Measurements from ENCODE around the gene ZDHHC8.

The ZDHHC8 gene

GRCh38 chr22:20192293-20192971, 60.8 kb downstream of the ZDHHC8 start:
- Histone ChIP-seq H3K4me3 (ENCODE audit: low read length) (no peak overlapping the region), H3K27me3 (replicated peaks; ENCODE audit: control insufficient read depth, insufficient read depth, low read length) (peaks cover 28% of the 10 kb centered on the region), H3K9me3 (ENCODE audit: control insufficient read depth, low read length) (no peaks in the 10 kb centered on the region), H3K36me3 (ENCODE audit: control insufficient read depth, insufficient read depth, low read length, severe bottlenecking) (no peaks in the 10 kb centered on the region), H3K9ac (ENCODE audit: low read length) (no peak overlapping the region), H3K4me1 (ENCODE audit: control insufficient read depth, insufficient read depth, low read length) (no peaks in the 10 kb centered on the region)
- DNase-seq (ENCODE audit: low read depth) = no peak

DNA sequence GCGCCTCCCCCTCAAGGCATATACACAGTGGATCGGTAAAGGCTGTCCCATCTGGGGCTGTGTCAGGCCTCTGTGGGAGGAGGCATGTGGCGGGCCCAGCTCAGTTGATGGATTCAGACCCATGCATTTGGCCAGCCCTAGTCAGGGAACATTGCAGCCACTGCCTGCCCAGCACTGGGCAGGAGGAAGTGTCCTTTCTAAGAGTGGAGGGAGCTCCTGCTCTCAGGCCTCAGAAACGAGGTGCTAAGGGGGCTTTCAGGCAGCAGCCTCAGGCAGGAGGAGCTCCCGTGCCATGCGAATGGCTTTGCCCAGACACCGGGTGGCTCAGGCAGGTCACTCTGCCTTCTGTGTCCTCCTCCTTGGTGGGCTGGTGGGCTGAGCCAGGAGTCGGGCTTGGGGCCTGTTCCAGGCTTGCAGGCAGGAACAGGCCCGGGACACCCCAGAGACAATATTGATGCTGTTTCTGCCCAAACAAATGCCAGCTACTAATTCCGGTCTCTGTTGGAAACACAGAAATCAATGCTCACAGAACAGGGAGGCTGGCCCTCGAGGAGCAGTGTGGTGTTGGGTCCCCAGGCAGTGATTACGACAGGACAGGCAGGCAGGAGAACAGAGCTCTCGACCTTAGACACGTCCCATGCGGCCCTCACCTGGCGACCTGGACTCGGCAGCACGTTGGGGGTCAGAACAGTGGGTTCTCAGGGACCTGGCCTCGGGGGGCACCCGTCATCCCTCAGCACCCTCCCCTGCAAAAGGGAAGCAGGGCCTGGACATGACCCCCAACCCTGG, 61.6 kb downstream of the ZDHHC8 start:
- no peak for DNase-seq (ENCODE audit: low read depth)
- Histone ChIP-seq H3K4me3 (ENCODE audit: low read length) (no peak overlapping the region), H3K9me3 (ENCODE audit: control insufficient read depth, low read length) (no peaks in the 10 kb centered on the region), H3K36me3 (ENCODE audit: control insufficient read depth, insufficient read depth, low read length, severe bottlenecking) (no peaks in the 10 kb centered on the region), H3K9ac (ENCODE audit: low read length) (no peak overlapping the region), H3K4me1 (ENCODE audit: control insufficient read depth, insufficient read depth, low read length) (no peaks in the 10 kb centered on the region), H3K27me3 (replicated peaks; ENCODE audit: control insufficient read depth, insufficient read depth, low read length) (peaks cover 35% of the 10 kb centered on the region)

DNA sequence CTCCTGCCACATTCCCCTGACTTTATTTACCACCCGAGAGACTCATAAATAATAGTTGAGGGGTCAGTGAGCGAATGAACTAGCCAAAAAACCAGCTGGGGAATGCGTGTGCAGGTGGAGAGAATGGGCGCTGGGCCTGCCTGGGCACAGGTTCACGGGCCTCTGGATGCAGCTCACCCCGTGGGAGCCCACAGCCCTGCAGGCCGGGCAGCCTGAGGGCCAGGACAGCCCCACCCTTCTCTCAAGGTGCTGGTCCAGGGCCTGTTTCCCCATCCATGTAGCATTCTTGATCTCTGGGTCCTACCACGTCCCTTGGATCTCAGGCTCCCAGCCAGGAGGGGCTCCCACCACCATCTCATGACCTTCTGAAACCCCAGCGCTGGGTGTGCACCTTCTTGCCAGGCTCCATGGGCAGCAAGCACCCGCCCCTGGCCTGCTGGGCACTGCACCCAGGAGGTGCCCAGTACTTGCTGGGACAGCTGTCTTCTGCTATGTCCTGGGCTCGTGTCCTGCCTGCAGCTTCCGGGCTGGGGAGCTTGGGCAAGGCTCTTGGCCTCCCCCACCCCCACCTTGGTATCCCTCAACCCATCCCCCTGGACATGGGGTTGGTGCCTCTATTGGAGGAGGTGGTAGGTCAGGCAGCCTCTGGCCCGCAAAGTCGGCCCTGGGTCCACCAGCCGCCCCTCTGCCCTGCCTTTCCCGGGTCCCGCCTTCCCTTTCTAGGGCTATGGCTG, 62.3 kb downstream of the ZDHHC8 start:
- Histone ChIP-seq H3K36me3 (ENCODE audit: control insufficient read depth, insufficient read depth, low read length, severe bottlenecking) (no peaks in the 10 kb centered on the region), H3K4me1 (ENCODE audit: control insufficient read depth, insufficient read depth, low read length) (no peaks in the 10 kb centered on the region), H3K27me3 (replicated peaks; ENCODE audit: control insufficient read depth, insufficient read depth, low read length) (peaks cover 41% of the 10 kb centered on the region), H3K4me3 (ENCODE audit: low read length) (no peak overlapping the region), H3K9me3 (ENCODE audit: control insufficient read depth, low read length) (no peaks in the 10 kb centered on the region), H3K9ac (ENCODE audit: low read length) (no peak overlapping the region)
- DNase-seq (ENCODE audit: low read depth) = no peak

GRCh38 chr22:20194681-20195593, 63.3 kb downstream of the ZDHHC8 start:
- H3K9me3 ChIP-seq (ENCODE audit: control insufficient read depth, low read length) = no peaks in the 10 kb centered on the region
- no peaks in the 10 kb centered on the region for H3K36me3 ChIP-seq (ENCODE audit: control insufficient read depth, insufficient read depth, low read length, severe bottlenecking)
- H3K9ac ChIP-seq (ENCODE audit: low read length) = no peak overlapping the region
- H3K4me3 ChIP-seq (ENCODE audit: low read length) = no peak overlapping the region
- no peak for DNase-seq (ENCODE audit: low read depth)
- H3K27me3 ChIP-seq (replicated peaks; ENCODE audit: control insufficient read depth, insufficient read depth, low read length) = peaks cover 51% of the 10 kb centered on the region
- H3K4me1 ChIP-seq (ENCODE audit: control insufficient read depth, insufficient read depth, low read length) = no peaks in the 10 kb centered on the region

DNA sequence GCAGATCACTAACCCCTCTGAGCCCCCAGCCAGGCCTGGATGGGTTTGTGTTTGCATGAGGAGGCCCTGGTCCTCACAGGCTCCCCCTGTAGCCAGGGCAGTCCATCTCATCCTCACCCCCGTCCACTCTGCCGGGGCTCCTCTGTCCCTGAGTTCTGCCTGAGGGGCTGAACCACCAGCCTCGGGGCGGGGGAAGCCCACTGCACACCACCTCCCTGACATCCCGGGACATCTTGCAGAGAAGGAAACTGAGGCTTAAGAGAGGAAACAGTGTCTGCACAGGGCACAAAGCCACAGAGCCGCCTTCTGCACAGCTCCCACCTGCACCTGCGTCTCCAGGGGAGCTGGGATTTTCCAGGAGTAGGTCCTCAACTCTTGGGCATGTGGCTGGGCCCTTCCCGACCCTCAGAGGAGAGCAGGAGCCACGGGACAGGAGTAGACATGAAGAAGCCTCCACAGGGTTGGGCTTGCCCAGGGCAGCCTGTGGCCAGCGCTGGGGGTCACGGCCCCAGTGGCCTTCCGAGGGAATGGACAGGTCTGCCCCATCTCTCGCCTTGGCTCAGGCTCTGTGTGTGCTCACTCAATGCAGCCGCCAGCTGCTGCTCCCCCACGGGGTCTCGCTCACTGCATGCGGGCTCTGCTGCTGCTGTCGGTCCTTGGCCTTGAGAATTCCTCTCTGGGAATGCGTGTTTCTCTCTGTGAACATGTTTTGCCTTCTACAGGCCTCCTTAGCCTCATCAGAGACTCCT, 64.7 kb downstream of the ZDHHC8 start:
- Histone ChIP-seq H3K9ac (ENCODE audit: low read length) (no peak overlapping the region), H3K36me3 (ENCODE audit: control insufficient read depth, insufficient read depth, low read length, severe bottlenecking) (no peaks in the 10 kb centered on the region), H3K4me3 (ENCODE audit: low read length) (no peak overlapping the region), H3K27me3 (replicated peaks; ENCODE audit: control insufficient read depth, insufficient read depth, low read length) (peaks cover 60% of the 10 kb centered on the region), H3K9me3 (ENCODE audit: control insufficient read depth, low read length) (no peaks in the 10 kb centered on the region), H3K4me1 (ENCODE audit: control insufficient read depth, insufficient read depth, low read length) (no peaks in the 10 kb centered on the region)
- DNase-seq (ENCODE audit: low read depth) = no peak
